ENCODE measurements around the gene OTOA.

DNA sequence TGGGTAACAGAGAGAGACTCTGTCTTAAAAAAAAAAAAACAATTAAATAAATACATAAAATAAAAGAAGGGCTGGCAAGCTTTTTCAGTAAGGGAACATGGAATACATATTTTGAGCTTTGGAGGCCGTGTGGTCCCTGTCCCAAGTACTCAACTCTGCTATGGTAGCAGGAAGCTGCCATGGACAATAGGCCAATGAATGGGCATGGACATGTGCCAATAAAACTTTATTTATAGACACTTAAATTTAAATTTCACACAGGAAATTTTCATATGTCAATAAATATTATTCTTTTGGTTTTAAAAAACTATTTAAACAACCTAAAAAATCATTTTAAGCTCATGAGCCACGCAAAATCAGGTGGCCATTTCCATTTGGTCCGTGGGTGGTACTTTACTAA is 3.8 kb downstream of the OTOA start:
- TF ChIP-seq, protein P1, sequence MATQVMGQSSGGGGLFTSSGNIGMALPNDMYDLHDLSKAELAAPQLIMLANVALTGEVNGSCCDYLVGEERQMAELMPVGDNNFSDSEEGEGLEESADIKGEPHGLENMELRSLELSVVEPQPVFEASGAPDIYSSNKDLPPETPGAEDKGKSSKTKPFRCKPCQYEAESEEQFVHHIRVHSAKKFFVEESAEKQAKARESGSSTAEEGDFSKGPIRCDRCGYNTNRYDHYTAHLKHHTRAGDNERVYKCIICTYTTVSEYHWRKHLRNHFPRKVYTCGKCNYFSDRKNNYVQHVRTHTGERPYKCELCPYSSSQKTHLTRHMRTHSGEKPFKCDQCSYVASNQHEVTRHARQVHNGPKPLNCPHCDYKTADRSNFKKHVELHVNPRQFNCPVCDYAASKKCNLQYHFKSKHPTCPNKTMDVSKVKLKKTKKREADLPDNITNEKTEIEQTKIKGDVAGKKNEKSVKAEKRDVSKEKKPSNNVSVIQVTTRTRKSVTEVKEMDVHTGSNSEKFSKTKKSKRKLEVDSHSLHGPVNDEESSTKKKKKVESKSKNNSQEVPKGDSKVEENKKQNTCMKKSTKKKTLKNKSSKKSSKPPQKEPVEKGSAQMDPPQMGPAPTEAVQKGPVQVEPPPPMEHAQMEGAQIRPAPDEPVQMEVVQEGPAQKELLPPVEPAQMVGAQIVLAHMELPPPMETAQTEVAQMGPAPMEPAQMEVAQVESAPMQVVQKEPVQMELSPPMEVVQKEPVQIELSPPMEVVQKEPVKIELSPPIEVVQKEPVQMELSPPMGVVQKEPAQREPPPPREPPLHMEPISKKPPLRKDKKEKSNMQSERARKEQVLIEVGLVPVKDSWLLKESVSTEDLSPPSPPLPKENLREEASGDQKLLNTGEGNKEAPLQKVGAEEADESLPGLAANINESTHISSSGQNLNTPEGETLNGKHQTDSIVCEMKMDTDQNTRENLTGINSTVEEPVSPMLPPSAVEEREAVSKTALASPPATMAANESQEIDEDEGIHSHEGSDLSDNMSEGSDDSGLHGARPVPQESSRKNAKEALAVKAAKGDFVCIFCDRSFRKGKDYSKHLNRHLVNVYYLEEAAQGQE (IDR thresholded peaks at IDR 0.05; ENCODE audit: insufficient read depth in 1 of 2, low read depth in 2 of 2, low read length in 2 of 2), result no peak
- TF ChIP-seq SIN3A (IDR thresholded peaks at IDR 0.05; ENCODE audit: borderline replicate concordance, insufficient read depth, low read length) (no peak), TAF1 (IDR thresholded peaks at IDR 0.05; ENCODE audit: borderline replicate concordance, insufficient read depth, low read length) (no peak)

Data from PFSK-1 (cell line).